Activated effector memory CD4-positive, alpha-beta T cell treated with Interleukin-2 at 50 U/mL for 16 hours (primary cell): ENCODE measurements around the gene MAFB.

Experiments
- DNase-seq: peaks from one replicate; pipeline ENCODE4 v3.0.0-alpha.2; 2020

The MAFB gene

GRCh38 chr20:40680161-40680959 is 8.7 kb downstream of the MAFB start:
- no peak for DNase-seq

- no peak for DNase-seq
Measured at GRCh38 chr20:40679184-40679583, 9.9 kb downstream of the MAFB start.

GRCh38 chr20:40678286-40678875 is 10.7 kb downstream of the MAFB start:
- no peak for DNase-seq

- DNase-seq = no peak
Measured at GRCh38 chr20:40677343-40677924, 11.6 kb downstream of the MAFB start.

- DNase-seq = no peak
Measured at GRCh38 chr20:40676491-40677269, 12.4 kb downstream of the MAFB start.

- no peak for DNase-seq
Measured at GRCh38 chr20:40675599-40676221, 13.3 kb downstream of the MAFB start.

GRCh38 chr20:40673442-40673841 is 15.6 kb downstream of the MAFB start:
- DNase-seq = no peak

- DNase-seq = no peak
Measured at GRCh38 chr20:40672095-40672494, 16.9 kb downstream of the MAFB start.

GRCh38 chr20:40670253-40670652 is 18.8 kb downstream of the MAFB start:
- DNase-seq = no peak

GRCh38 chr20:40669692-40670091 is 19.3 kb downstream of the MAFB start:
- DNase-seq = no peak

GRCh38 chr20:40668449-40669228 is 20.4 kb downstream of the MAFB start:
- no peak for DNase-seq

GRCh38 chr20:40667503-40667902 is 21.5 kb downstream of the MAFB start:
- no peak for DNase-seq

- DNase-seq = no peak
Measured at GRCh38 chr20:40666336-40666735, 22.7 kb downstream of the MAFB start.

- no peak for DNase-seq
Measured at GRCh38 chr20:40664891-40665290, 24.1 kb downstream of the MAFB start.

GRCh38 chr20:40663991-40664880 is 24.8 kb downstream of the MAFB start:
- no peak for DNase-seq

GRCh38 chr20:40663304-40663790 is 25.7 kb downstream of the MAFB start:
- no peak for DNase-seq

- DNase-seq = no peak
Measured at GRCh38 chr20:40659567-40659966, 29.5 kb downstream of the MAFB start.

- no peak for DNase-seq
Measured at GRCh38 chr20:40658509-40658908, 30.5 kb downstream of the MAFB start.

- no peak for DNase-seq
Measured at GRCh38 chr20:40657526-40657925, 31.5 kb downstream of the MAFB start.

- DNase-seq = no peak
Measured at GRCh38 chr20:40655451-40655850, 33.6 kb downstream of the MAFB start.

- DNase-seq = no peak
Measured at GRCh38 chr20:40654876-40655275, 34.2 kb downstream of the MAFB start.
